Iris pigment epithelial cell (primary cell): Measurements from ENCODE around the gene PODN.

ENCODE experiments used
- DNase-seq: peaks from one replicate; pipeline ENCODE4 v3.0.0-alpha.2; 2011; ENCODE audit warnings: low read depth

Gene PODN

DNA sequence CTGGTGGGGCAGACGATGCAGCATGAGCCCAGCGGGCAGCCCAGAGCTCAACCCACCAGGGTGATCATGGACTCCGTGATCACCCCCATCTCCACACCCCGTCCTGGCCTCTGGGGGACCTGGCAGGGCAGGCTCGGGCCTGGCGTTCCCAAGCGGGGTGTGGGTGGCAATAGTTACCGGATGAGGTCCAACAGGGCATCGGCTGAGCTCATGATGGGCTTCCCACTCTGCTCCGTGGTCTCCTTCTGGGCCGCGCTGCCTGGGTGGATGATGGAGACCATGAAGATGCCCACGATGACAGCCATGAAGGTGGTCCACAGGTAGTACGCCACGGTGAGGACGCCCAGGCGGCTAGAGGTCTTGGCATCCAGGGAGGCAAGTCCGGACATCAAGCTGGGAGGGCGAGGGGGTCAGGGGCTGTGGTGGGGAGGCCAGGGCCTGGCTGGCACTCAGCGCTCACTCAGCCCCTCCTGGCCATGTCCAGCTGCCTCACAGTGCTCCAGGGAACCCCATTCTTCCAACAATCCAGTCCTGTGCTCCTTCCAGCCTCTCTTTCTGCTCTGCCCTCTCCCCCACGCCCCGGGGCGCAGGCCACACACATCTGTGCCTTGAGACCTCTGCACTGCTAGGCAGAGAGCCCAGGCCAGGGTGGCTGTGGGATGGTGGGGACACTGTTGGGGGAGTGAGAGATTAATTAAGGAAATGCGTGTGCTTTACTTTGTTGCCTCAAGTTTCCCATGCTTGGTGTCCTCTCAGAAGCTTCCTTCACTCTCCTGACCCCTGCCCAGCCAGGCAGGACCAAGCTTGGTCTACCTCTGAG, 52.8 kb downstream of the PODN start:
- DNase-seq: no peak

DNA sequence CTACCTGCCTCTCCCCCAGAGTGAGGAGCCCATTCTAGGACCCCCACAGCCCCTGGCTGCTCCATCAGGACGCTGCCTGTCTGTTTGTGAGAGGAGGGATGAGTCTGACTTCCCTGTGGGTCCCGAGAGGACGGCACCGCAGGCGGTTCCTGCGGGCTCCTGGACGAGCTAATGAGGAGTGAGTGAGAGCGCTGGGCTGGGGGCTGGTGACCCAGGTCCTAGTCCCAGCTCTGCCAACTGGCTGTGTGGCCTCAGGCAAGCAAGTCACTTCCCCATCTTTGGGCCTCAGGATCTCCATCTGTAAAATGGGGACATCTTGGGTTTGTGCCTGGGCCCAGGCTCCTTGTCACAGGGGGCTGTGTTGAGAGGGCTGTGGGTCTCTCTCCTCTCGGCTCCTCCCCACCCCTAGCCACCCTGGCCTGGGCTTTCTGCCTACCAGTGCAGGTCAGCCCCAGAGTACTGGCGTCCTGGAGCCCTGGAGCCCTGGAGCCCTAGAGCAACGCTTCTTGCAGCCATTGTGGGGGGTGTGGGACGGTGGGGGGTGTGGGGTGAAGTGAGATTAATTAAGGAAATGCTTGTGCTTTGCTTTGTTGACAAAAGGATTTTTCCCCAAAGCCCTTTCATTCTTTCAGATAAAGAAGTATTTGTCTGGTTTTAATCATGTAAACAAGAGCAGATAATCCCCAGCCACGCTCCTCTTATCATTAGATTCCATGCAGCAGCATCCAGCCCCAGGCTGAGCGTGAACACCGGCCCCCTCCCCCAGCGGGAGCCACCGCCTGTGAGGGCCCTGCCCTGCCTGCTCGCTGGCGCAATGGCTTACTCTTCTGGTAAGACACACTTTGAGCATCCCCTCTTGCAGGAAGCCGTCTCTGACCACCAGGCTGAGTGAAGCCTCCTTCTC, 53.6 kb downstream of the PODN start:
- peak; percentile 94 for DNase-seq

DNA sequence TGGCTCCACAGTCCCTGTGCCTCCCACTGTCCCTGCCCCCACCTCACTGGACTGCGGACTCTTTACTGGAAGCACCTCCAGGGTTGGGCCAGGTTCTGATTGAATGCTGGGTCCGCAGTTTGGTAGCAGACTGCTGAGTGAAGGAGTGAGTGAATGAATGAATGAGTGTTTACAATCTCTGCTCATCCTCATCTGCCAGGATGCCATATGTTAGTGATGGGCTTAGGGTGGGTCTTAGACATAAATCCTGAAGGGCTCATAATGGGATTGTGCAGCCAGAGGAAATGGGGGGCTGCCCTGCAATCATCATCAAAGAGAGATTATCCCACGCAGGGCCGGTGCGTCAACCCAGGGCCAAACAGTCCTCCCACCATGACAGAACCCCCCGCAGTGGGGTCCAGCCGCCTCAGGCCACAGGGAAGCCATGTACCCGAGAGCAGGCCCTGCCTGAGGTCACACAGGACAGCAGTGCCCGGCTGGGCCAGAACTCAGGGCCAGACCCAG, 54.3 kb downstream of the PODN start:
- no peak for DNase-seq

DNA sequence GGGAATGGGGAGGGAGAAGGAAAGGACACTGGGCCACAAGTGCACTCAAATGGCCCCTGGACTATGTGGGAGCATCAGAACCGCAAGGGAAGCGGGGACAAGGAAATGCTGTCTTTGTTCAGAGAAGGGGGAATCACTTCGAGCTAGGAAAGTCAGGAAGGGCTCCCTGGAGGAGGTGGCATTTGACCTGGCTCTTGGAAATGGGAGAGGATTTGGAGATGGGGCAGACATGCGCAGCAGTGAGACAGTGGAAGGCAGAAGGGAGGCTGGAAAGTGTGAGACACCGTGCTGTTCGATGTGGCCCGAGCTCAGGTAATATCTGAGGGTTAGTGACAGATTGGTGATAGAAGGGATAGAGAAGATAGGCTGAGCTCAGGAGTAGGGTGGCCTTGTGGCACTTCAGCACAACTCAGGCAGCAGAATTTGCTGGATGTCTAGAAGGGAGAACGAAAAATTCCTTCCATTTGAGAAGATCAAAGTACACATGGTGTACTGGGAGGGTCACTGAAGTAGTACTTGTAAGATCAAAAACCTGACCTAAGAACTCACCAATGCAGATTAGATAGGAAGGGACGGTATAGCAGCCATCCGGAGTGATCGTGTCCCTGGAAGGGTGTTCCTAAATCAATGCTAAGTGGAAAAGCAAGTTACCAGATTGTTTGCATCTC, 55.1 kb downstream of the PODN start:
- DNase-seq: no peak

GRCh38 chr1:53117836-53118235, 55.8 kb downstream of the PODN start:
- no peak for DNase-seq

DNA sequence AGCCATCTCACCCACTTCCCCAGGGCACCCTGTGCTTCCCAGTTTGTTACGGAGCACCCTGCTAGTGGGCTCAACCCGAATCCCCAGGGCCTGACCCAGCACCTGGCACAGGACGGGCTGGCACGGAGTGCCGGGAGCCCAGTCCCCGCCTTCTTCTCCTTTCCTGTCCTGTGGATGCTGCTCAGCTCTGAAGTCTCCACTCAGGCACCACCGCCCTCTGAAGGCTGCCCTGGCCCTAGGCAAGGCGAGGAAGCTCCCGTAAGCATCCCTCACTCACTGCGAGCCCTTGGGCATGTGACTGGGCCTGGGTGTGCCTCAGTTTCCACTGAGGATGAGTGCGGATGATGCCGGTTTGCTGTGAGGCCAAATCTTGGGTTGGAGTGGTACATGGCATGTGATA, 58.6 kb downstream of the PODN start:
- no peak for DNase-seq

DNA sequence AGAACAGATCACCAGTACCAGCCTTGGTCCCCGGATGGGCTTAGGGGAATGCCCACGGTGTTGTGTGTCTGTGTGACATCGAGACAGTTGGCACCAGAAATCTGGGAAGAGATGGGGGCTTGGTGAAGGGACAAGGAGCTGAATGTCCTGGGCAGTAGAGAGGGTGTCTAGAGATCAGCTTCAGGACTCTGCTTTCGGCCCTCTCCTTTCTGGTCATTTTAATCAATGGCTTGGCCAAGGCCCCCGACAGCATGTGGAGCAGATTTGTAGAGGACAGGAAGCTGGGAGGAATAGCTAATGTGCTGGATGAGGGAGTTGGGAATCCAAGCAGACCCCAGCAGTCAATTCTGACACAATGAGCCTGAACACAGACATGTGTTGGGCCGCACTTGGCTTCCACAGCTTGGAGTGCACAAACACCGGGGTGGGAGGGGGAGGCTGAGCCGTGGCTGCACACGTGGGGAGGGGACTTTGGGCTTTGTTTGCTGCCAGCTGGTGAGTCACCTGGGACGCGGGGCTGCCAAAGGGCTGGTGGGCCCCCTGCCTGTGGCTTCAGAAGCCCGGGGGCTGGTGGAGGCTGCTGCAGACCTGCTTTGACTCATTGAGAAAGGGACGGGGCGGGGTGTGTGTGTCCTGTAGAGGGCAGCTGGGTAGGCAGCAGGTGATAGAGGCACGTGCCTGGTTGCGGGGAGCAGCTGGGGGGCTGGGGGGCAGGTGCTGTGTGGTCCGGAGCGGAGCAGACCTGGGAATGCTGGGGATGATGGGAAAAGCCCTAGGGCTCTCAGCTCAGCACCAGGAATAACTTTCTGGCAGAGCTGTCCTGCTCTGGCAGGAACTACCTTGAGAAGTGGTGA, 59.5 kb downstream of the PODN start:
- peak; percentile 52 for DNase-seq

GRCh38 chr1:53122201-53122885, 60.3 kb downstream of the PODN start:
- DNase-seq: peak; percentile 51

DNA sequence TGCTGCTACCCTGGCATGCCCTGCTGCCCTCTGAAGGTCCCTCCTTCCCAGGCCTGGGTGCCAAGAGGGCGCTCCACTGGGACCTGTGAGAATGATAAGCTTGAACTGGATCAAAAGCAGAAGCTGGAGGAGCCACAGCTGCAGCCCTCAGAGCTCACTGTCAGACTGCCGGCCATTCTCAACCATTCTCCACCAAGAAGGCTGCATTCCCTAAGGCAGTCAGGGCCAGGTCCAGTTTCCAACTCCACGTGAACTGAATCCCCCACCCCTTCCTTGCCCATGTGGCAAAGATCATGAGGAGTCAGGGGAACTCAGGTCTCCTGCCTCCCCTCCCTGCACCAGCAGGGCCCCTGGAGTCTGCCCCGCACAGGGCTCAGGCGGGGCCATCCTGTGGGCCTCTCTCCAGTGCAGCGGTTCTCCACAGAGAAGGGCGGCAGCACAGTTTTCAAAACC, 61.0 kb downstream of the PODN start:
- DNase-seq: no peak

- no peak for DNase-seq
Measured at GRCh38 chr1:53123453-53124140, 61.6 kb downstream of the PODN start.

DNA sequence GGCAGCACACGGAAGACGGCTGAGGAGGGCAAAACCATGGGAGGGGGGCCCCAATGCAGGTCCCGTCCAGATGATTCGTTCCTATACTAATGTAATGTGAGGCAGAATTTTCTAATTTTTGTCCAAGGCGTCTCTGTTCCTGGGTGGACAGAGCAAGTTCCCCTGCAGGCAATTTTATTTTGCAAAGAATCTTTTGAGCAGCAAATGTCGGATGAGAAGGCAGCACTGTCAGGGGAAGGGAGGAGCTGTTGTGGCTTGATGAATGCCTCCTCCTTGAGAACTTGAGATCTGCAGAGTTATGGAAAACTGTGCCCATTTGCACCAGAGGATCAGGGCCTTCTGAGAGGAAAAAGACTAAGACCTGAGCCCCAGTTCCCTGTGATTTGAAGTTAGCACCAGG, 63.1 kb downstream of the PODN start:
- no peak for DNase-seq

DNA sequence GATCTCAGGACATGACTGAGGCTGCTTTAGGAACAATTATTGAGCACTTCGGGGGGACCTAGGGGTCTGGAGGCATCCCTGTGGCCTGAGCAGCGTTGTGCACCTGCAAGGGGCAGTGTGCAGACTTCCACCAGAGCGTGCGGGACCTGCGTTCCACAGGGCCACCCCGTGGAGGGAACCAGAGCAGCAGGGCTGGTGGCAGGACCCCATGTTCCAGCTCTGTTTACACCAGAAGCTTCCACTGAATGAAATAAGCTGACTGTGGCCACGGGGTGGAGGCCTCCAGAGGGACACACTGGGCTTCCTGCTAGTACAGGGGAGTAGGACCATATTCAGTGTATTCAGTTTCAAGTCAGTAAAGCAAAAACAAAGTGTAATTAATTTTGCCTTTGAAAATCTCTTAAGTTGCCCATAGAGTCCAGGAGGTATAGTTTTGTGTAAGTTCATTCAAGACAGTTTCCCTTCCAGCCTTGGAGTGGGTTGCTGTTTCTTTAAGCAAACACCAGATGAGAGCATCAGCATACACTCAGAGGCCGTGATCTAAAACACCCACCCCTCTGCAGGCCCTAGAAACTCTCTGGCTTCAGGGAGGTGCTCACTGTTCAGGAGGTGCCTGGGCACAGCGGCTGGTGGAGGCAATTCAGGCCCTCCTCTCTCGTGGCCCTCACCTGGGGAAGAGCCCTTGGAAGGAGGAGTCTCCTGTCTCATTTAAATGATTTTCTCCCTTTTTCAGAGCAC, 63.8 kb downstream of the PODN start:
- DNase-seq: no peak

GRCh38 chr1:53126495-53126894, 64.5 kb downstream of the PODN start:
- DNase-seq: no peak

DNA sequence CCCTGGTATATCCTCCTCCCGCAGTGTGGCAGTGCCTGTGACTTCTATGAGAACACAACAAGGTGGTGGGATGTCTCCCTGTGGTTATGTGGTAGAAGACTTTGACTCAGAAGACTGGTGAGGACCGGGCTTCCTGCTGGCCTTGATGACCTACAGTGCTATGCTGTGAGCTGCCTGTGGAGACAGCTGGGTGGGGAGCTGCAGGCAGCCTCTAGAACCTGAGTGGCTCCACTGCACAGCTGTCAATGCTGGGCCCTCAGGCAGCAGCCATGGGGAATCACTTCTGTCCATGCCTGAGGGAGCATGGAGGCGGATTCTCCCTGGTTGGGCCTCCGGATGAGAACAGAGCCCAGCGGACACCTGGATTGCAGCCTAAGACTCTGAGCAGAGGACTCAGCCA, 65.5 kb downstream of the PODN start:
- DNase-seq: peak; percentile 56

- DNase-seq: no peak
Measured at GRCh38 chr1:53128401-53128800, 66.4 kb downstream of the PODN start.

GRCh38 chr1:53129891-53130597, 68.0 kb downstream of the PODN start:
- DNase-seq: no peak

DNA sequence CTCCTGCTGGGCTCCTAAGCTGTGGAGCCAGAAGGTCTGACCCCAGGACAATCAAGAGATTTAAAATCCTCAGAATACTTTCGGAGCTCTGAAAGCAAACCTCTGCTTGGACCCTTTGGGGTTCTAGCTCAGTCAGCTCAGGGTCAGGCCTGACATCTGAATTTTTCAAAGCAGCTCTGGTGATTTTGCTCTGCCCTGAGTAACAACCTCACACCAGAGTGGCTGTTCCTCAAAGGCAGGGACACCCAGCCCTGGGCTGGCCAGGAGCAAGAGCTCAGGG, 68.5 kb downstream of the PODN start:
- DNase-seq: no peak

DNA sequence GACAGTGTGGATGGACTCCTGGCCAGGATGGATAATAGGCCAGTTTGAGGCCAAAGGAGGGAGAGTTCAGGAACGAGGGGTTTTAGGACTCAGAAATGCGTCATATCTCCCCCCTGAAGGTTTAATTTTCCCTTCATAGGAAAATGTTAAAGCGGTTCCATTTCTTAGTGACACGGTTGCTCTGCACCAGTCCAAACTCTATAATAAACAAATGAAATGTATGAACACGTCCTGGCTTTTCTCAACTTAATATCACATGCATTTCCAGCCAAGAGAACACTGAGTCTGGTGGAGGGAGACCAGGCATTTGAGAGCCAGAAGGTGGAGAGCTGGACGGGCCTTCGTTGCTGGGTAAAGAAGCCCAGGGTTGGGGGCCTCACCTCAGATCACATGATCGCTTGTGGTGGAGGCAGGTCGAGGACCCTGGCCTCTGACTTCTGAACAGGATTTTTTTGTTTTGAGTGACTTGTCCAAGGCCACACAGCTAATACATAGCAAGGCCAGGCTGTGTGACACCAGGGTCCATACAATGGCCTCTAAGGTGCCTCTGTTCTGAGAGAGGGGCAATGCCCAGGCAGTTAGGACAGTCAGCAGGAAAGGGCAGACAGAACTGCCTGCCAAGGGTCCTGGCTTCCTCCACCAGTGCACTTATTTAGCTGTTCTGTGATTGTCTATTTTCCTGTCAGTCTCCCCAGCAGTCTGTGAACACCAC, 69.0 kb downstream of the PODN start:
- DNase-seq: no peak

- DNase-seq: no peak
Measured at GRCh38 chr1:53131590-53131938, 69.6 kb downstream of the PODN start.
